B cell (primary cell): ENCODE measurements around the gene DIABLO. TPM values are rescaled to one million over a fixed set of nuclear protein-coding genes. Genes with fewer than 3 reads are reported as not detected.
A peak's percentile ranks its signal among the peaks of the same experiment; 100 is the strongest.

ENCODE experiments used
- ATAC-seq: fragments of 200-7000 bp; cut with Tn5 transposase; one replicate; pipeline ENCODE4 v1.10.0; 2021; ENCODE audit warnings: low read depth, mild to moderate bottlenecking, moderate number of reproducible peaks, moderate library complexity
- CTCF ChIA-PET: fragments of 350-600 bp; sonication (Branson Sonifier 250); formaldehyde crosslinking; loops from one replicate; lab custom pipeline; 2021; ENCODE audit warnings: antibody characterized with exemption, inconsistent platforms; lab: Charles Lee
- POLR2A ChIA-PET: fragments of 350-600 bp; sonication (Branson Sonifier 250); formaldehyde crosslinking; loops from one replicate; lab custom pipeline; 2021; ENCODE audit warnings: antibody characterized with exemption; lab: Charles Lee
- DNase-seq: peaks from one replicate; pipeline ENCODE4 v3.0.0; 2013
- H2AFZ ChIP-seq: 2 replicates; pipeline ENCODE4 v1.6.1; 2012; ENCODE audit warnings: mild to moderate bottlenecking, low read depth, low read length; ENCODE audit not compliant: insufficient read depth, poor library complexity, severe bottlenecking
- H3K27ac ChIP-seq, 2 donors: 1 replicate in 1 of 2; 2 replicates in 1 of 2; pipeline ENCODE4 v1.5.1; 2012 to 2013; ENCODE audit warnings: low read length in 2 of 2, mild to moderate bottlenecking in 2 of 2, moderate library complexity in 1 of 2
- H3K27me3 ChIP-seq, 4 experiments: fragments of 200-600 bp in 1 of 4; sonication (generic) in 1 of 4; replicated peaks in 1 of 4; 1 replicate in 2 of 4; 2 replicates in 2 of 4; pipeline versions ENCODE4 v1.6.1 to v1.7.0; 2013 to 2016; ENCODE audit warnings: low read length in 3 of 4, mild to moderate bottlenecking in 2 of 4, mixed read lengths in 1 of 4, moderate library complexity in 1 of 4; ENCODE audit not compliant: insufficient read depth in 4 of 4, control insufficient read depth in 3 of 4; ENCODE audit errors: control extremely low read depth in 1 of 4
- H3K36me3 ChIP-seq, 2 experiments: replicated peaks in 1 of 2; 1 replicate in 1 of 2; 2 replicates in 1 of 2; pipeline versions ENCODE4 v1.6.1 to v1.7.1; 2013; ENCODE audit warnings: low read length in 1 of 2; ENCODE audit not compliant: insufficient read depth in 2 of 2, control insufficient read depth in 1 of 2; ENCODE audit errors: control extremely low read depth in 1 of 2, extremely low read depth in 1 of 2
- H3K4me1 ChIP-seq, 2 donors: fragments of 200-600 bp in 1 of 2; sonication (generic) in 1 of 2; 1 replicate in 1 of 2; 2 replicates in 1 of 2; pipeline versions ENCODE4 v1.5.1 to v1.6.1; 2013 to 2017; ENCODE audit warnings: low read length in 2 of 2; ENCODE audit not compliant: control insufficient read depth in 2 of 2, insufficient read depth in 2 of 2
- H3K4me2 ChIP-seq: replicated peaks from 2 replicates; pipeline ENCODE3; 2012; ENCODE audit warnings: mild to moderate bottlenecking, low read depth, low read length; ENCODE audit not compliant: poor library complexity, severe bottlenecking
- H3K4me3 ChIP-seq, 5 experiments: fragments of 200-600 bp in 1 of 5; sonication (generic) in 1 of 5; 1 replicate in 3 of 5; 2 replicates in 2 of 5; pipeline versions ENCODE4 v1.5.1 to v1.7.0; 2011 to 2016; ENCODE audit warnings: low read length in 4 of 5, mild to moderate bottlenecking in 4 of 5, low read depth in 2 of 5, control low read depth in 1 of 5, moderate library complexity in 1 of 5; ENCODE audit not compliant: insufficient read depth in 1 of 5; ENCODE audit errors: control extremely low read depth in 1 of 5, extremely low read depth in 1 of 5
- H3K79me2 ChIP-seq: fragments of 200-600 bp; sonication (generic); one replicate; pipeline ENCODE4 v1.6.0; 2016; ENCODE audit warnings: low read length; ENCODE audit not compliant: control insufficient read depth, insufficient read depth
- H3K9ac ChIP-seq: fragments of 200-600 bp; sonication (generic); 2 replicates; pipeline ENCODE4 v1.6.1; 2017; ENCODE audit warnings: mild to moderate bottlenecking, low read length, moderate library complexity
- H3K9me3 ChIP-seq, 3 donors: one replicate each; pipeline versions ENCODE4 v1.6.1 to v1.7.1; 2013; ENCODE audit warnings: low read length in 2 of 3; ENCODE audit not compliant: control insufficient read depth in 2 of 3, insufficient read depth in 1 of 3; ENCODE audit errors: control extremely low read depth in 1 of 3
- H4K20me1 ChIP-seq: 2 replicates; pipeline ENCODE4 v1.6.0; 2012; ENCODE audit warnings: mild to moderate bottlenecking, low read length; ENCODE audit not compliant: insufficient read depth, control insufficient read depth, poor library complexity, severe bottlenecking
- H3K27ac Mint-ChIP-seq: one replicate; pipeline ENCODE4 v1.8.0; 2021; ENCODE audit warnings: mixed read lengths
- H3K27me3 Mint-ChIP-seq: one replicate; pipeline ENCODE4 v1.8.0; 2021; ENCODE audit warnings: mixed read lengths
- H3K4me1 Mint-ChIP-seq: one replicate; pipeline ENCODE4 v1.8.0; 2021; ENCODE audit warnings: mixed read lengths
- H3K4me3 Mint-ChIP-seq: one replicate; pipeline ENCODE4 v1.8.0; 2021; ENCODE audit warnings: mixed read lengths
- H3K9me3 Mint-ChIP-seq: one replicate; pipeline ENCODE4 v1.8.0; 2022; ENCODE audit warnings: mixed read lengths; ENCODE audit not compliant: insufficient read depth
- EZH2 ChIP-seq: IDR thresholded peaks from 2 replicates; pipeline ENCODE4 v1.6.1; 2012; ENCODE audit warnings: borderline replicate concordance, low read depth, mild to moderate bottlenecking, moderate library complexity, low read length; ENCODE audit not compliant: insufficient read depth, poor library complexity, severe bottlenecking
- WGBS: methylation state at CpG from one replicate; pipeline ENCODE4 v1.1.5; 2013; ENCODE audit warnings: missing lambda C conversion rate; ENCODE audit not compliant: insufficient coverage; 5-methylcytosine and 5-hydroxymethylcytosine counted together
- intact Hi-C: fragments of 100-400 bp; cut with micrococcal nuclease; formaldehyde crosslinking; loops from one replicate; pipeline ENCODE4 v1.10.0; 2022
- polyA plus RNA-seq: library from polyadenylated mRNA; depleted of rRNA; stranded (reverse); fragments of >200 nt; gene quantifications from 2 replicates; pipeline ENCODE4 v1.2.3, GENCODE V29; 2012
- total RNA-seq, 2 donors: library from RNA; stranded (reverse); fragments of 120-200 nt in 1 of 2; gene quantifications; 1 replicate in 1 of 2; 2 replicates in 1 of 2; pipeline versions ENCODE4 v1.2.3 to v1.2.4, GENCODE V29; 2013 to 2022
- TF ChIP-seq, protein P1 (sequence below): fragments of 200-600 bp; IDR thresholded peaks from one replicate; pipeline ENCODE4 v1.8.0; 2022; ENCODE audit warnings: antibody characterized with exemption, mild to moderate bottlenecking

DIABLO gene
- total and polyA plus RNA-seq, 2 donors (not counting 1 experiment from before 2014, with no cell fraction given), result 36.8 to 44.6 TPM

DNA sequence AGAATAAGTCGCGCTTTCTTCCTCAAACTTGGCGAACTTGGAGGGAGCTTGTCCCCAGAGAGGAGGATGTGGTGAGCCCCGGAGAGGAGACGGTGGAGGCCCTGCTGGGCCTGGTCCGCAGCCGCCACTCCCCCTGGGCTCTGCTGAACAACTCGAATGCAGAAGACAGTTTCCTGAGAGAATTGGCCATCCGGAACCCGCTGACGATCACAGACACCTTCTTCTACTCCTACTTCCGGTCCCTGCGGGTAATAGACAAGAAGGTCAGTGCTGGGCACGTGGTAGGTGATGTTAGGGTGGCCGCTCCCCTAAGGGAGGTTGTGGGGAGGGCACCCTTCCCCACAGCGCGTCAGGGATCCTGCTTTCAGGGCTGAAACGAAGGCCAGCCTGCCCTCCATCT is 41.3 kb downstream of the DIABLO start:
- Histone ChIP-seq H3K9me3 (peaks cover 0 to 6% (median 0%) of the 10 kb centered on the region in 3 donors), H3K79me2 (no peaks in the 10 kb centered on the region), H2AFZ (peak overlapping the region; percentile 34), H3K9ac (no peak overlapping the region), H3K4me2 (peak overlapping the region; percentile 61), H4K20me1 (no peaks in the 10 kb centered on the region), H3K27ac (no peak overlapping the region), H3K27me3 (peaks cover 0 to 3% (median 0%) of the 10 kb centered on the region in 4 experiments), H3K36me3 (no peaks in the 10 kb centered on the region), H3K4me3 (no peak overlapping the region), H3K4me1 (peaks cover 15 to 22% of the 10 kb centered on the region in 2 donors)
- ATAC-seq (peak; percentile 63), DNase-seq (peak; percentile 54)
- intact Hi-C loops, result no loop called here
- H3K4me3 Mint-ChIP-seq, result peak overlapping the region; percentile 76
- WGBS, result 28% methylated on average over 10 of the region's 18 CpGs
- H3K9me3 Mint-ChIP-seq, result no peaks in the 10 kb centered on the region
- TF ChIP-seq, protein P1, sequence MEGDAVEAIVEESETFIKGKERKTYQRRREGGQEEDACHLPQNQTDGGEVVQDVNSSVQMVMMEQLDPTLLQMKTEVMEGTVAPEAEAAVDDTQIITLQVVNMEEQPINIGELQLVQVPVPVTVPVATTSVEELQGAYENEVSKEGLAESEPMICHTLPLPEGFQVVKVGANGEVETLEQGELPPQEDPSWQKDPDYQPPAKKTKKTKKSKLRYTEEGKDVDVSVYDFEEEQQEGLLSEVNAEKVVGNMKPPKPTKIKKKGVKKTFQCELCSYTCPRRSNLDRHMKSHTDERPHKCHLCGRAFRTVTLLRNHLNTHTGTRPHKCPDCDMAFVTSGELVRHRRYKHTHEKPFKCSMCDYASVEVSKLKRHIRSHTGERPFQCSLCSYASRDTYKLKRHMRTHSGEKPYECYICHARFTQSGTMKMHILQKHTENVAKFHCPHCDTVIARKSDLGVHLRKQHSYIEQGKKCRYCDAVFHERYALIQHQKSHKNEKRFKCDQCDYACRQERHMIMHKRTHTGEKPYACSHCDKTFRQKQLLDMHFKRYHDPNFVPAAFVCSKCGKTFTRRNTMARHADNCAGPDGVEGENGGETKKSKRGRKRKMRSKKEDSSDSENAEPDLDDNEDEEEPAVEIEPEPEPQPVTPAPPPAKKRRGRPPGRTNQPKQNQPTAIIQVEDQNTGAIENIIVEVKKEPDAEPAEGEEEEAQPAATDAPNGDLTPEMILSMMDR, result no peak
- no peak for TF ChIP-seq EZH2
- ChIA-PET CTCF (no interaction called here), POLR2A (no interaction called here)
- H3K27me3 Mint-ChIP-seq, result peaks cover 4% of the 10 kb centered on the region
- H3K27ac Mint-ChIP-seq, result peak overlapping the region; percentile 72
- H3K4me1 Mint-ChIP-seq, result peaks cover 18% of the 10 kb centered on the region

DNA sequence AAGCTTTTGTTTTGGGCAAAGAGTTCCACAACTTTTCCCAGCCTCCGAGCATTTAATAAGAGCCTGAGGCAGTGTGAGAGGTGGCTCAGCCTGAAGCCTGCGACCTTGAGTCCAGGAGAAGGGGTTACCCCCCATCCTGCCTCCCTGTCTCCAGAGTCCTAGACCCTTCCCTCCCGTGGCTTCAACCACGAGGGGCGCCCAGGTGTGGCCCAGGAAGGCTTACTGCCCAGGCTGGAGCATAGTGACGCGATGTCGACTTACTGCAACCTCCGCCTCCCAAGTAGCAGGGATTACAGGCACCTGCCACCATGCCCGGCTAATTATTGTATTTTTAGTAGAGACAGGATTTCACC is 42.3 kb downstream of the DIABLO start:
- Histone ChIP-seq H3K79me2 (no peaks in the 10 kb centered on the region), H3K9me3 (peaks cover 0 to 6% (median 0%) of the 10 kb centered on the region in 3 donors), H3K4me1 (peaks cover 15 to 22% of the 10 kb centered on the region in 2 donors), H4K20me1 (no peaks in the 10 kb centered on the region), H3K27me3 (peaks cover 0 to 3% (median 0%) of the 10 kb centered on the region in 4 experiments), H3K36me3 (no peaks in the 10 kb centered on the region), H3K4me2 (peak overlapping the region; percentile 95), H3K27ac (no peak overlapping the region), H3K4me3 (peak overlapping the region in 3 of 5 experiments; percentile 52 to 62 (median 62)), H2AFZ (peak overlapping the region; percentile 75), H3K9ac (peak overlapping the region; percentile 68)
- H3K27me3 Mint-ChIP-seq, result peaks cover 13% of the 10 kb centered on the region
- DNase-seq, result no peak
- peak overlapping the region; percentile 89 for H3K4me3 Mint-ChIP-seq
- no peak for ATAC-seq
- peaks cover 18% of the 10 kb centered on the region for H3K4me1 Mint-ChIP-seq
- 81% methylated on average over 9 of the region's 10 CpGs for WGBS
- ChIA-PET CTCF (no interaction called here), POLR2A (interaction anchor here (1.3 kb wide), 1 partner anchor 42 kb away, joined by 3 read pairs; the partner anchor contains the start of gene DIABLO)
- no peak overlapping the region for H3K27ac Mint-ChIP-seq
- H3K9me3 Mint-ChIP-seq, result no peaks in the 10 kb centered on the region
- intact Hi-C loops, result no loop called here
- no peak for TF ChIP-seq EZH2
- TF ChIP-seq, protein P1, result no peak
